ENCODE results near the gene EPN3. TPM values are rescaled to one million over a fixed set of nuclear protein-coding genes. Genes with fewer than 3 reads are reported as not detected.

EPN3 gene
- total and polyA plus RNA-seq, 2 experiments from 2014 or later, result 2.3 to 7.7 TPM

DNA sequence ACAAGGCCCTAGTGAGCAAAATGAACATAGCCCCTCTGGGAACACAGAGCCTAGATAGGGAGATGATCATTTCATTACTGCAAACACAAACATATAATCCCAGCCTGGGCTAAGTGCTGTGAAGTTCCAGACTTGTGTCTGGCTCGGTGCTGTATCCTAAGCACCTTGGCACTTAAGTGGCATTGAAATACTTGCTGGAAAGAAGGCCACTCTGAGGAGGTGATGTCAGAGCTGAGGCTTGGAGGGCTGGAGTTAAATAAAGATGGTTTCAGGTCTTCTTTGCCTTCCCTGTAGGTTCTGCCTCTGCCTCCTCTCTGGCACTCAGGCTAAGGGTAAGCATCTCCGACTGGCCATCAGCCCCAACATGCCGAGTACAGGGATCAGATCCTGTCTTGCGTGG, 25.6 kb downstream of the EPN3 start:
- TF ChIP-seq CREB1 (CRISPR knock-in tag; IDR thresholded peaks at IDR 0.05; ENCODE audit: low read depth) (no peak), JUNB (IDR thresholded peaks at IDR 0.05; ENCODE audit: unreplicated experiment) (no peak), NANOG (IDR thresholded peaks at IDR 0.05; ENCODE audit: borderline replicate concordance) (no peak), ZNF114 (CRISPR knock-in tag; IDR thresholded peaks at IDR 0.05) (no peak), EZH2phosphoT487 (IDR thresholded peaks at IDR 0.05; ENCODE audit: unreplicated experiment) (no peak), POLR2AphosphoS5 (IDR thresholded peaks at IDR 0.05; ENCODE audit: low read depth) (no peak), ZNF331 (CRISPR knock-in tag; IDR thresholded peaks at IDR 0.05; ENCODE audit: low read depth) (no peak), REST (IDR thresholded peaks at IDR 0.05; ENCODE audit: unreplicated experiment) (no peak), STAT1 (IDR thresholded peaks at IDR 0.05; ENCODE audit: unreplicated experiment) (no peak), ETS1 (IDR thresholded peaks at IDR 0.05) (no peak), EZH2 (IDR thresholded peaks at IDR 0.05; ENCODE audit: low read depth, unreplicated experiment) (no peak)
- TF ChIP-seq, protein P1, sequence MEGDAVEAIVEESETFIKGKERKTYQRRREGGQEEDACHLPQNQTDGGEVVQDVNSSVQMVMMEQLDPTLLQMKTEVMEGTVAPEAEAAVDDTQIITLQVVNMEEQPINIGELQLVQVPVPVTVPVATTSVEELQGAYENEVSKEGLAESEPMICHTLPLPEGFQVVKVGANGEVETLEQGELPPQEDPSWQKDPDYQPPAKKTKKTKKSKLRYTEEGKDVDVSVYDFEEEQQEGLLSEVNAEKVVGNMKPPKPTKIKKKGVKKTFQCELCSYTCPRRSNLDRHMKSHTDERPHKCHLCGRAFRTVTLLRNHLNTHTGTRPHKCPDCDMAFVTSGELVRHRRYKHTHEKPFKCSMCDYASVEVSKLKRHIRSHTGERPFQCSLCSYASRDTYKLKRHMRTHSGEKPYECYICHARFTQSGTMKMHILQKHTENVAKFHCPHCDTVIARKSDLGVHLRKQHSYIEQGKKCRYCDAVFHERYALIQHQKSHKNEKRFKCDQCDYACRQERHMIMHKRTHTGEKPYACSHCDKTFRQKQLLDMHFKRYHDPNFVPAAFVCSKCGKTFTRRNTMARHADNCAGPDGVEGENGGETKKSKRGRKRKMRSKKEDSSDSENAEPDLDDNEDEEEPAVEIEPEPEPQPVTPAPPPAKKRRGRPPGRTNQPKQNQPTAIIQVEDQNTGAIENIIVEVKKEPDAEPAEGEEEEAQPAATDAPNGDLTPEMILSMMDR (conservative IDR thresholded peaks at IDR 0.05; ENCODE audit: low read depth in 2 of 2), result no peak
- TF ChIP-seq, protein P2, sequence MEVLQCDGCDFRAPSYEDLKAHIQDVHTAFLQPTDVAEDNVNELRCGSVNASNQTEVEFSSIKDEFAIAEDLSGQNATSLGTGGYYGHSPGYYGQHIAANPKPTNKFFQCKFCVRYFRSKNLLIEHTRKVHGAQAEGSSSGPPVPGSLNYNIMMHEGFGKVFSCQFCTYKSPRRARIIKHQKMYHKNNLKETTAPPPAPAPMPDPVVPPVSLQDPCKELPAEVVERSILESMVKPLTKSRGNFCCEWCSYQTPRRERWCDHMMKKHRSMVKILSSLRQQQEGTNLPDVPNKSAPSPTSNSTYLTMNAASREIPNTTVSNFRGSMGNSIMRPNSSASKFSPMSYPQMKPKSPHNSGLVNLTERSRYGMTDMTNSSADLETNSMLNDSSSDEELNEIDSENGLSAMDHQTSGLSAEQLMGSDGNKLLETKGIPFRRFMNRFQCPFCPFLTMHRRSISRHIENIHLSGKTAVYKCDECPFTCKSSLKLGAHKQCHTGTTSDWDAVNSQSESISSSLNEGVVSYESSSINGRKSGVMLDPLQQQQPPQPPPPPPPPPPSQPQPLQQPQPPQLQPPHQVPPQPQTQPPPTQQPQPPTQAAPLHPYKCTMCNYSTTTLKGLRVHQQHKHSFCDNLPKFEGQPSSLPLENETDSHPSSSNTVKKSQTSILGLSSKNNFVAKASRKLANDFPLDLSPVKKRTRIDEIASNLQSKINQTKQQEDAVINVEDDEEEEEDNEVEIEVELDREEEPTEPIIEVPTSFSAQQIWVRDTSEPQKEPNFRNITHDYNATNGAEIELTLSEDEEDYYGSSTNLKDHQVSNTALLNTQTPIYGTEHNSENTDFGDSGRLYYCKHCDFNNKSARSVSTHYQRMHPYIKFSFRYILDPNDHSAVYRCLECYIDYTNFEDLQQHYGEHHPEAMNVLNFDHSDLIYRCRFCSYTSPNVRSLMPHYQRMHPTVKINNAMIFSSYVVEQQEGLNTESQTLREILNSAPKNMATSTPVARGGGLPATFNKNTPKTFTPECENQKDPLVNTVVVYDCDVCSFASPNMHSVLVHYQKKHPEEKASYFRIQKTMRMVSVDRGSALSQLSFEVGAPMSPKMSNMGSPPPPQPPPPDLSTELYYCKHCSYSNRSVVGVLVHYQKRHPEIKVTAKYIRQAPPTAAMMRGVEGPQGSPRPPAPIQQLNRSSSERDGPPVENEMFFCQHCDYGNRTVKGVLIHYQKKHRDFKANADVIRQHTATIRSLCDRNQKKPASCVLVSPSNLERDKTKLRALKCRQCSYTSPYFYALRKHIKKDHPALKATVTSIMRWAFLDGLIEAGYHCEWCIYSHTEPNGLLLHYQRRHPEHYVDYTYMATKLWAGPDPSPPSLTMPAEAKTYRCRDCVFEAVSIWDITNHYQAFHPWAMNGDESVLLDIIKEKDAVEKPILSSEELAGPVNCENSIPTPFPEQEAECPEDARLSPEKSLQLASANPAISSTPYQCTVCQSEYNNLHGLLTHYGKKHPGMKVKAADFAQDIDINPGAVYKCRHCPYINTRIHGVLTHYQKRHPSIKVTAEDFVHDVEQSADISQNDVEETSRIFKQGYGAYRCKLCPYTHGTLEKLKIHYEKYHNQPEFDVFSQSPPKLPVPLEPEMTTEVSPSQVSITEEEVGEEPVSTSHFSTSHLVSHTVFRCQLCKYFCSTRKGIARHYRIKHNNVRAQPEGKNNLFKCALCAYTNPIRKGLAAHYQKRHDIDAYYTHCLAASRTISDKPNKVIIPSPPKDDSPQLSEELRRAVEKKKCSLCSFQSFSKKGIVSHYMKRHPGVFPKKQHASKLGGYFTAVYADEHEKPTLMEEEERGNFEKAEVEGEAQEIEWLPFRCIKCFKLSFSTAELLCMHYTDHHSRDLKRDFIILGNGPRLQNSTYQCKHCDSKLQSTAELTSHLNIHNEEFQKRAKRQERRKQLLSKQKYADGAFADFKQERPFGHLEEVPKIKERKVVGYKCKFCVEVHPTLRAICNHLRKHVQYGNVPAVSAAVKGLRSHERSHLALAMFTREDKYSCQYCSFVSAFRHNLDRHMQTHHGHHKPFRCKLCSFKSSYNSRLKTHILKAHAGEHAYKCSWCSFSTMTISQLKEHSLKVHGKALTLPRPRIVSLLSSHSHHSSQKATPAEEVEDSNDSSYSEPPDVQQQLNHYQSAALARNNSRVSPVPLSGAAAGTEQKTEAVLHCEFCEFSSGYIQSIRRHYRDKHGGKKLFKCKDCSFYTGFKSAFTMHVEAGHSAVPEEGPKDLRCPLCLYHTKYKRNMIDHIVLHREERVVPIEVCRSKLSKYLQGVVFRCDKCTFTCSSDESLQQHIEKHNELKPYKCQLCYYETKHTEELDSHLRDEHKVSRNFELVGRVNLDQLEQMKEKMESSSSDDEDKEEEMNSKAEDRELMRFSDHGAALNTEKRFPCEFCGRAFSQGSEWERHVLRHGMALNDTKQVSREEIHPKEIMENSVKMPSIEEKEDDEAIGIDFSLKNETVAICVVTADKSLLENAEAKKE (CRISPR knock-in tag; IDR thresholded peaks at IDR 0.05), result no peak
- Histone ChIP-seq H3K79me2 (replicated peaks; ENCODE audit: insufficient read depth) (no peaks in the 10 kb centered on the region), H3K4me1 (ENCODE audit: insufficient read depth) (peaks cover 15% of the 10 kb centered on the region), H3K4me2 (peak overlapping the region; percentile 96), H2AFZ (no peak overlapping the region), H3F3A (replicated peaks; ENCODE audit: low read depth) (0 out of 2 replicates have a peak, but pooled peaks cover 9% of the 10 kb centered on the region), H3K4me3 (peak overlapping the region; percentile 62), H3K27ac (ENCODE audit: low read depth) (no peak overlapping the region), H3K36me3 (ENCODE audit: insufficient read depth) (no peaks in the 10 kb centered on the region), H3K9me2 (ENCODE audit: insufficient read depth) (no peaks in the 10 kb centered on the region), H4K20me1 (replicated peaks; ENCODE audit: insufficient read depth) (no peaks in the 10 kb centered on the region; the same call in none of the 2 replicates), H3K27me3 (ENCODE audit: insufficient read depth) (peaks cover 52% of the 10 kb centered on the region)
- no peaks in the 10 kb centered on the region for H3K36me3 Mint-ChIP-seq (ENCODE audit: low read depth)
- H3K9me3 Mint-ChIP-seq, result no peaks in the 10 kb centered on the region
- no peak for DNase-seq (ENCODE audit: low spot score)
- peaks cover 35% of the 10 kb centered on the region for H3K27me3 Mint-ChIP-seq (ENCODE audit: insufficient read depth, low read depth, poor library complexity)
- no peak for ATAC-seq
- H3K4me1 Mint-ChIP-seq, result peaks cover 20% of the 10 kb centered on the region
- peak overlapping the region; percentile 86 for H3K4me3 Mint-ChIP-seq
- no peak overlapping the region for H3K27ac Mint-ChIP-seq
